ENCODE measurements around the gene STAT3. TPM values are rescaled to one million over a fixed set of nuclear protein-coding genes. Genes with fewer than 3 reads are reported as not detected.
A peak's percentile ranks its signal among the peaks of the same experiment; 100 is the strongest.

The STAT3 gene
- total and polyA plus RNA-seq, 2 of the 13 experiments (the other 11 are each of a cell fraction or from before 2014, with no cell fraction given): 61.8 to 62.4 TPM

GRCh38 chr17:42312285-42313130 is 75.7 kb downstream of the STAT3 start (continued):
- TF ChIP-seq FOXK1 (CRISPR knock-in tag; IDR thresholded peaks at IDR 0.05; ENCODE audit: borderline replicate concordance, low read depth) (peak; percentile 72; the same call in 1 of the 2 replicates), ZNF792 (CRISPR knock-in tag; IDR thresholded peaks at IDR 0.05) (peak; percentile 80; the same call in 1 of the 2 replicates), MIER3 (CRISPR knock-in tag; IDR thresholded peaks at IDR 0.05; ENCODE audit: borderline replicate concordance) (peak; percentile 44; the same call in 1 of the 2 replicates), CHD2 (IDR thresholded peaks at IDR 0.05; ENCODE audit: low read depth, low read length) (no peak), CREBL2 (CRISPR knock-in tag; IDR thresholded peaks at IDR 0.05; ENCODE audit: borderline replicate concordance) (0 out of 2 replicates have a peak, but pooled peaks have one; percentile 21), DR1 (CRISPR knock-in tag; IDR thresholded peaks at IDR 0.05) (peak; percentile 51; the same call in 1 of the 2 replicates), AGO2 (optimal IDR thresholded peaks at IDR 0.05; ENCODE audit: low read depth, low read length) (peak; percentile 97), ZNF33B (CRISPR knock-in tag; IDR thresholded peaks at IDR 0.05) (peak; percentile 77; the same call in 1 of the 2 replicates), GTF2F1 (IDR thresholded peaks at IDR 0.05; ENCODE audit: low read length) (no peak), ZNF441 (CRISPR knock-in tag; IDR thresholded peaks at IDR 0.05; ENCODE audit: borderline replicate concordance) (peak; percentile 64; the same call in 1 of the 2 replicates), GPN1 (CRISPR knock-in tag; IDR thresholded peaks at IDR 0.05; ENCODE audit: borderline replicate concordance) (no peak), ZMYM2 (CRISPR knock-in tag; IDR thresholded peaks at IDR 0.05) (peak; percentile 40; the same call in 1 of the 2 replicates), SP2 (CRISPR knock-in tag; IDR thresholded peaks at IDR 0.05) (0 out of 2 replicates have a peak, but pooled peaks have one; percentile 24), ZNF709 (CRISPR knock-in tag; IDR thresholded peaks at IDR 0.05) (no peak), TOPORS (CRISPR knock-in tag; IDR thresholded peaks at IDR 0.05) (peak; percentile 78), ZNF496 (CRISPR knock-in tag; IDR thresholded peaks at IDR 0.05; ENCODE audit: insufficient replicate concordance) (no peak), ZBTB42 (CRISPR knock-in tag; IDR thresholded peaks at IDR 0.05) (peak; percentile 51), ZNF253 (CRISPR knock-in tag; IDR thresholded peaks at IDR 0.05; ENCODE audit: borderline replicate concordance) (no peak), ZC3H4 (CRISPR knock-in tag; IDR thresholded peaks at IDR 0.05; ENCODE audit: borderline replicate concordance) (no peak), TBX2 (CRISPR knock-in tag; IDR thresholded peaks at IDR 0.05; ENCODE audit: borderline replicate concordance) (peak; percentile 77), CREM (IDR thresholded peaks at IDR 0.05) (0 out of 2 replicates have a peak, but pooled peaks have one; percentile 13), CREM (CRISPR knock-in tag; IDR thresholded peaks at IDR 0.05) (no peak), ZBTB38 (CRISPR knock-in tag; IDR thresholded peaks at IDR 0.05) (peak; percentile 79; the same call in 1 of the 2 replicates), ZNF609 (CRISPR knock-in tag; IDR thresholded peaks at IDR 0.05; ENCODE audit: borderline replicate concordance) (peak; percentile 82), NFRKB (IDR thresholded peaks at IDR 0.05) (no peak), ZIK1 (CRISPR knock-in tag; IDR thresholded peaks at IDR 0.05; ENCODE audit: borderline replicate concordance, low read depth) (no peak), ZNF781 (CRISPR knock-in tag; IDR thresholded peaks at IDR 0.05; ENCODE audit: borderline replicate concordance, not compliant biosample characterization) (peak; percentile 69)
